Smooth muscle cell (in vitro differentiated cells): ENCODE results near the gene BUD13. TPM values are rescaled to one million over a fixed set of nuclear protein-coding genes. Genes with fewer than 3 reads are reported as not detected.

Source experiments
- DNase-seq: peaks from one replicate; lab custom pipeline; 2025; ENCODE audit not compliant: unreplicated experiment; lab: John Stamatoyannopoulos, UW
- H2AFZ ChIP-seq: fragments of 200-600 bp; sonication (generic); 2 replicates; pipeline ENCODE4 v1.6.0; 2016; ENCODE audit warnings: antibody characterized with exemption, low read depth, mild to moderate bottlenecking
- H3F3A ChIP-seq: fragments of 200-600 bp; sonication (generic); 2 replicates; pipeline ENCODE4 v1.6.0; 2017; ENCODE audit warnings: antibody characterized with exemption, low read depth
- H3K27ac ChIP-seq: fragments of 200-600 bp; sonication (generic); 2 replicates; pipeline ENCODE4 v1.5.1; 2016; ENCODE audit warnings: low read depth, mild to moderate bottlenecking
- H3K27me3 ChIP-seq: fragments of 200-600 bp; sonication (generic); 2 replicates; pipeline ENCODE4 v1.6.1; 2016; ENCODE audit warnings: low read depth, mild to moderate bottlenecking
- H3K36me3 ChIP-seq: fragments of 200-600 bp; sonication (generic); 2 replicates; pipeline ENCODE4 v1.5.1; 2016; ENCODE audit warnings: low read depth
- H3K4me1 ChIP-seq: fragments of 200-600 bp; sonication (generic); 2 replicates; pipeline ENCODE4 v1.5.1; 2016; ENCODE audit warnings: low read depth
- H3K4me2 ChIP-seq: fragments of 200-600 bp; sonication (generic); 2 replicates; pipeline ENCODE4 v1.6.0; 2016; ENCODE audit warnings: mild to moderate bottlenecking
- H3K4me3 ChIP-seq: fragments of 200-600 bp; sonication (generic); 2 replicates; pipeline ENCODE4 v1.5.1; 2016; ENCODE audit warnings: mild to moderate bottlenecking
- H3K79me2 ChIP-seq: fragments of 200-600 bp; sonication (generic); 2 replicates; pipeline ENCODE4 v1.6.0; 2016; ENCODE audit warnings: low read depth, mild to moderate bottlenecking
- H3K9ac ChIP-seq: fragments of 200-600 bp; sonication (generic); 2 replicates; pipeline ENCODE4 v1.6.0; 2016; ENCODE audit warnings: low read depth
- H3K9me3 ChIP-seq: fragments of 200-600 bp; sonication (generic); replicated peaks from 2 replicates; pipeline ENCODE4 v1.5.1; 2016; ENCODE audit warnings: low read depth
- H4K20me1 ChIP-seq: fragments of 200-600 bp; sonication (generic); 2 replicates; pipeline ENCODE4 v1.6.0; 2016; ENCODE audit warnings: low read depth
- WGBS: methylation state at CpG from one replicate; pipeline ENCODE4 v1.1.7; 2016; ENCODE audit warnings: low lambda C conversion rate; 5-methylcytosine and 5-hydroxymethylcytosine counted together
- polyA plus RNA-seq: library from polyadenylated mRNA; unstranded; fragments of >200 nt; fragmentation: Nextera tagmentation; extraction: Ambion mirVana; gene quantifications from 2 replicates; pipeline ENCODE4 v1.2.1, GENCODE V29; 2016
- total RNA-seq: library from RNA; depleted of rRNA; stranded (reverse); fragments of >200 nt; gene quantifications from 2 replicates; pipeline ENCODE4 v1.2.3, GENCODE V29; 2014
- TF ChIP-seq, protein P1 (sequence below): fragments of 200-600 bp; sonication (generic); IDR thresholded peaks from 2 replicates; pipeline ENCODE4 v1.5.1; 2017; ENCODE audit warnings: borderline replicate concordance, mild to moderate bottlenecking, antibody characterized with exemption; ENCODE audit not compliant: insufficient read depth, poor library complexity, severe bottlenecking

Gene BUD13
- total and polyA plus RNA-seq, 2 experiments from 2014 or later, result 10.9 to 13.4 TPM

DNA sequence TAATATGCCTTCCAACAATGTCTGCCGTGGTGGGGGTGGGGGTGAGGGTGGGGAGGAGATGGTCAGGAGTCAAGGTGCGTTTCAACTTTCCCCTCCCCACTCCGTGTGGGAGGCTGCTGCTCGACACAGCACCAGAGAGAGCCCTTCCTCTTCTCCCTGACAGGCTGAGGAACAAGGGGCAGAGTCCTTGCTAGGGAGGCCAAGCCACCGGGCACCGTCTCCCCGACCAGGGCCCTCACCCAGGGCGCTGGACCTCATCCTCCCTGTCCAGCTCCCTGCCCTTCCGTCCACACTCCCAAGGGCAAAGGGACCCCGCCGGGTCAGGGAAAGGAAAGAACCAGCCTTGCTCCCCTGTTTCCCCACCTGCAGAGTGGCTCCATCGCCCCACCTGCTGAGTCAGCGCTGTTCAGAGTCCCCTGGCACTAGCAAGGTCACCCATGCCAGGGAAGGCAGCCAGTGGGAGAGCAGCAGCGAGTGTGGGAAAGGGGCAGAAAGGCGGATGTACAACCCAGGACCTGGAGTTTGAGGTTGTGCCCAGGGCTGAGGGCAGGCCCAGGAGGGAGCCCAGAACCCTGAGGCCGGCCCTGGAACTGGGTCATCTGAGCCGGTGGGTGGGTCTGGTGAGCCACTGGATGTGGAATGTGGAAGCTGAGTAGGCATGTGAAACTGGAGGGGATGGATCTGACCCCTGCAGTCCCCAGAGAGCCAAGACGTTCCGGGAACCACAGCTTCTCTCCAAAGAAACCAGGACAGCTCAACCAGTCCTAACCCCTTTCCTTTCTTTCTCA is 47.2 kb downstream of the BUD13 start:
- Histone ChIP-seq H3K9ac (no peak overlapping the region), H3K27ac (no peak overlapping the region), H3K36me3 (no peaks in the 10 kb centered on the region), H3F3A (no peaks in the 10 kb centered on the region), H3K9me3 (no peaks in the 10 kb centered on the region), H4K20me1 (no peaks in the 10 kb centered on the region), H3K4me2 (no peak overlapping the region), H2AFZ (no peak overlapping the region), H3K4me1 (peaks cover 8% of the 10 kb centered on the region), H3K27me3 (peaks cover 30% of the 10 kb centered on the region), H3K79me2 (no peaks in the 10 kb centered on the region), H3K4me3 (no peak overlapping the region)
- no peak for DNase-seq
- 74% methylated on average over 19 of the region's 19 CpGs for WGBS
- TF ChIP-seq, protein P1, sequence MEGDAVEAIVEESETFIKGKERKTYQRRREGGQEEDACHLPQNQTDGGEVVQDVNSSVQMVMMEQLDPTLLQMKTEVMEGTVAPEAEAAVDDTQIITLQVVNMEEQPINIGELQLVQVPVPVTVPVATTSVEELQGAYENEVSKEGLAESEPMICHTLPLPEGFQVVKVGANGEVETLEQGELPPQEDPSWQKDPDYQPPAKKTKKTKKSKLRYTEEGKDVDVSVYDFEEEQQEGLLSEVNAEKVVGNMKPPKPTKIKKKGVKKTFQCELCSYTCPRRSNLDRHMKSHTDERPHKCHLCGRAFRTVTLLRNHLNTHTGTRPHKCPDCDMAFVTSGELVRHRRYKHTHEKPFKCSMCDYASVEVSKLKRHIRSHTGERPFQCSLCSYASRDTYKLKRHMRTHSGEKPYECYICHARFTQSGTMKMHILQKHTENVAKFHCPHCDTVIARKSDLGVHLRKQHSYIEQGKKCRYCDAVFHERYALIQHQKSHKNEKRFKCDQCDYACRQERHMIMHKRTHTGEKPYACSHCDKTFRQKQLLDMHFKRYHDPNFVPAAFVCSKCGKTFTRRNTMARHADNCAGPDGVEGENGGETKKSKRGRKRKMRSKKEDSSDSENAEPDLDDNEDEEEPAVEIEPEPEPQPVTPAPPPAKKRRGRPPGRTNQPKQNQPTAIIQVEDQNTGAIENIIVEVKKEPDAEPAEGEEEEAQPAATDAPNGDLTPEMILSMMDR, result no peak

DNA sequence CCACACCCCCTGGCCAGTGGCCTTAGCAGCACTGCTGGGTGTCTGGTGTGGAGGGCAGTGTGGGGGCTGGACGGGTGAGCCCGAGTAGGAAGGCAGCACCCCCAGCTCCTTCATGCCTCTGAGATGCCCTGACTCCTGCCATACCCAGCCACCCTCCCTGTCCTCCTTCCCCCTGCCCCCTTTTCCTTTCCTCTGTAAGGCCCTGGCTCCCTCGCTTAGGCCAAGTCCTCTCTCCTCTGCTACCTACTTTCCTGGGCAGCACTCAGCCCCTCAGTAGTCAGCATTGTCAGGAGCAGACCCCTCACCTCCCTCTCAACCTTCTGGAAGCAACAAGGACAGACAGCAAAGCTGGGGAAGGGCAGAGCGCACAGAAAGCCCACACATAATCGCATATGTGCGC is 48.0 kb downstream of the BUD13 start:
- H3K36me3 ChIP-seq, result no peaks in the 10 kb centered on the region
- H3K4me1 ChIP-seq, result peaks cover 4% of the 10 kb centered on the region
- peaks cover 25% of the 10 kb centered on the region for H3K27me3 ChIP-seq
- no peaks in the 10 kb centered on the region for H3K79me2 ChIP-seq
- no peak overlapping the region for H2AFZ ChIP-seq
- no peak overlapping the region for H3K4me2 ChIP-seq
- no peak for DNase-seq
- no peak overlapping the region for H3K27ac ChIP-seq
- no peaks in the 10 kb centered on the region for H3K9me3 ChIP-seq
- H3K9ac ChIP-seq, result no peak overlapping the region
- TF ChIP-seq, protein P1, result no peak
- WGBS, result 66% methylated on average over 6 of the region's 6 CpGs
- no peaks in the 10 kb centered on the region for H4K20me1 ChIP-seq
- H3K4me3 ChIP-seq, result no peak overlapping the region
- H3F3A ChIP-seq, result no peaks in the 10 kb centered on the region

DNA sequence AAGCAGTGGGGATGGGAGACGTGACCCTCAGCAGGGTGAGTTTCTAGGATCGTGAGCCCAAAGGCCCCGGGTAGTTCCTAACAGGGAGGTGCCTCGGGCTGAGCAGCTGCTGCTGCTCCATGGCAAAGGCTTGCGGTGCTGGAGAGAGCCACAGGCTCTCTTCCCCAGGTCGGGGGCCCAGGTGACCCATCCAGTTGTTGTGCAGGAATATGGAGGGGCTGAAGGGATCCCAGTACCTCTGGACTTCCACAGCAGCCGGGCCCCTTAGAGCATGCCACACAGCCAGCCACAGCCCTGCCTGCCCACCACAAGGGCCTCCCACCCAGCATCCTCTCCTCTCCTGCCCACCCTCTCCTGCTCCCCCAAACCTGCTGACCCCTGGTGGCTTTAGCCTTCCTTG is 49.3 kb downstream of the BUD13 start:
- H3K27ac ChIP-seq, result no peak overlapping the region
- H3K9me3 ChIP-seq, result no peaks in the 10 kb centered on the region
- H3K27me3 ChIP-seq, result peaks cover 25% of the 10 kb centered on the region
- no peak overlapping the region for H3K9ac ChIP-seq
- TF ChIP-seq, protein P1, result no peak
- no peaks in the 10 kb centered on the region for H3K36me3 ChIP-seq
- no peaks in the 10 kb centered on the region for H4K20me1 ChIP-seq
- H3K79me2 ChIP-seq, result no peaks in the 10 kb centered on the region
- 77% methylated on average over 7 of the region's 7 CpGs for WGBS
- peaks cover 4% of the 10 kb centered on the region for H3K4me1 ChIP-seq
- no peak overlapping the region for H3K4me3 ChIP-seq
- no peak overlapping the region for H2AFZ ChIP-seq
- DNase-seq, result no peak
- no peak overlapping the region for H3K4me2 ChIP-seq
- no peaks in the 10 kb centered on the region for H3F3A ChIP-seq

DNA sequence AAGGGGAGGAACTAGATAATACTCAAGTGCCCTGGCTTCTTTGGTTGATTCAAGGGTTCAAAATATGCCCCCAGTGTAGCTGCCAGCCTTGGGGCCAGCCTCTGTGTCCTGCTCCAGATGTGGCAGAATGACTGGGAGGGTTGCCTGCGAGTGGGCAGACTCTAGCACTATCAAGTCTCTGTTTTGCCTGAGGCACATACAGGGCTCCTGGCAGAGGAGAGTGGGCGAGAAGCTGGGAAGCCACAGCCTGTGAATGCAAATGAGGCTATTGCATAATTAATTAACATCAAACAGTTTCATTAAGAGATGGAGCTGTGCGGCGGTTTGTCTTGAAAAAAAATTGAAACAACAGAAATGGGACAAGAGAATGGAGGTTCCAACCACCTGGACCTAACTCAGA is 50.8 kb downstream of the BUD13 start:
- Histone ChIP-seq H3K9ac (no peak overlapping the region), H3K4me2 (no peak overlapping the region), H2AFZ (no peak overlapping the region), H3K4me1 (peaks cover 4% of the 10 kb centered on the region), H3F3A (no peaks in the 10 kb centered on the region), H3K36me3 (no peaks in the 10 kb centered on the region), H4K20me1 (no peaks in the 10 kb centered on the region), H3K9me3 (no peaks in the 10 kb centered on the region), H3K27me3 (peaks cover 18% of the 10 kb centered on the region), H3K79me2 (no peaks in the 10 kb centered on the region), H3K27ac (no peak overlapping the region), H3K4me3 (no peak overlapping the region)
- TF ChIP-seq, protein P1, result no peak
- 89% methylated on average over 4 of the region's 4 CpGs for WGBS
- DNase-seq, result no peak
